ENCODE results near the gene ARHGEF12. TPM values are rescaled to one million over a fixed set of nuclear protein-coding genes. Genes with fewer than 3 reads are reported as not detected.

The ARHGEF12 gene
- polyA plus RNA-seq, 3 donors = 0.25 to 0.87 (median 0.27) TPM

GRCh38 chr11:120446802-120447201 lies 110.6 kb downstream of the ARHGEF12 start:
- Histone ChIP-seq H3K4me3 (replicated peaks in 1 of 3; ENCODE audit: low read depth in 2 of 3, low read length in 3 of 3) (no peak overlapping the region), H3K36me3 (replicated peaks in 1 of 2; ENCODE audit: control insufficient read depth in 1 of 2, insufficient read depth in 2 of 2, low read length in 2 of 2) (no peaks in the 10 kb centered on the region), H3K9ac (ENCODE audit: insufficient read depth, low read length, poor library complexity, severe bottlenecking) (no peak overlapping the region), H4K20me1 (ENCODE audit: insufficient read depth, low read length) (no peaks in the 10 kb centered on the region), H3K4me2 (replicated peaks; ENCODE audit: extremely low read depth, low read length, poor library complexity, severe bottlenecking) (no peak overlapping the region), H3K27me3 (ENCODE audit: control insufficient read depth in 2 of 2, insufficient read depth in 2 of 2, low read length in 2 of 2) (no peaks in the 10 kb centered on the region), H3K9me3 (replicated peaks in 1 of 2; ENCODE audit: control insufficient read depth in 1 of 2, insufficient read depth in 1 of 2, low read length in 2 of 2) (no peaks in the 10 kb centered on the region), H3K27ac (ENCODE audit: low read depth in 1 of 2, low read length in 2 of 2) (no peak overlapping the region), H2AFZ (ENCODE audit: insufficient read depth, low read depth, low read length, poor library complexity, severe bottlenecking) (no peak overlapping the region), H3K4me1 (ENCODE audit: control insufficient read depth in 1 of 2, insufficient read depth in 2 of 2, low read length in 2 of 2) (no peaks in the 10 kb centered on the region), H3K79me2 (ENCODE audit: insufficient read depth, low read length) (no peaks in the 10 kb centered on the region)
- Mint-ChIP-seq H3K27ac (no peak overlapping the region), H3K36me3 (no peaks in the 10 kb centered on the region), H3K4me3 (no peak overlapping the region), H3K27me3 (ENCODE audit: low read depth in 3 of 3) (peaks cover 2 to 14% (median 3%) of the 10 kb centered on the region in 3 donors), H3K9me3 (peaks cover 0 to 3% (median 0%) of the 10 kb centered on the region in 7 donors), H3K4me1 (no peaks in the 10 kb centered on the region)
- DNase-seq = no peak
- intact Hi-C loops (cut with micrococcal nuclease) = no loop called here
- no peak for TF ChIP-seq CTCF (IDR thresholded peaks at IDR 0.05)
- WGBS (ENCODE audit: insufficient coverage) = 94% methylated on average over 5 of the region's 7 CpGs

DNA sequence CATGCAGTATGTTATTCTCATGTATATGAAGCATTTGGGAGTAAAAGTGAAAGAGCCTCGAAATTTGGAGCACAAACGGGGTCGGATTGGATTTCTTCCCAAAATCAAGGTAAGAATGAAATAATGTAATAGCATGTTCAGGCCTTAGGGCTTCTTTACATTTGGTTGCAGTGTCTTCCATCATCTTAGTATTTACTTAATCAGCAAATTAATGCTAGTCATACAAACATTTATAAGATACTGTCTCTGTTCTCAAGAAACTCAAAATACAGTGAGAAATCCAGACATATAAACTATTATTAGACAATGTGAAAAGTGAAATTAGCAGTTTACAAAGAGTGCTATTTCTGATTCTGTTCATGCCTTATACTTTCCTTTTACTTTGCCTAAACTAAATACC lies 112.0 kb downstream of the ARHGEF12 start:
- no peak for DNase-seq
- Histone ChIP-seq H3K4me3 (replicated peaks in 1 of 3; ENCODE audit: low read depth in 2 of 3, low read length in 3 of 3) (no peak overlapping the region), H3K27ac (ENCODE audit: low read depth in 1 of 2, low read length in 2 of 2) (no peak overlapping the region), H3K4me2 (replicated peaks; ENCODE audit: extremely low read depth, low read length, poor library complexity, severe bottlenecking) (no peak overlapping the region), H3K9me3 (replicated peaks in 1 of 2; ENCODE audit: control insufficient read depth in 1 of 2, insufficient read depth in 1 of 2, low read length in 2 of 2) (no peaks in the 10 kb centered on the region), H3K36me3 (replicated peaks in 1 of 2; ENCODE audit: control insufficient read depth in 1 of 2, insufficient read depth in 2 of 2, low read length in 2 of 2) (no peaks in the 10 kb centered on the region), H3K9ac (ENCODE audit: insufficient read depth, low read length, poor library complexity, severe bottlenecking) (no peak overlapping the region), H2AFZ (ENCODE audit: insufficient read depth, low read depth, low read length, poor library complexity, severe bottlenecking) (no peak overlapping the region), H3K79me2 (ENCODE audit: insufficient read depth, low read length) (no peaks in the 10 kb centered on the region), H4K20me1 (ENCODE audit: insufficient read depth, low read length) (no peaks in the 10 kb centered on the region), H3K4me1 (ENCODE audit: control insufficient read depth in 1 of 2, insufficient read depth in 2 of 2, low read length in 2 of 2) (no peaks in the 10 kb centered on the region), H3K27me3 (ENCODE audit: control insufficient read depth in 2 of 2, insufficient read depth in 2 of 2, low read length in 2 of 2) (no peaks in the 10 kb centered on the region)
- H3K36me3 Mint-ChIP-seq = no peaks in the 10 kb centered on the region
- H3K27ac Mint-ChIP-seq = no peak overlapping the region
- peaks cover 1 to 21% (median 6%) of the 10 kb centered on the region in 3 donors for H3K27me3 Mint-ChIP-seq (ENCODE audit: low read depth in 3 of 3)
- H3K4me3 Mint-ChIP-seq = no peak overlapping the region
- peaks cover 0 to 3% (median 0%) of the 10 kb centered on the region in 7 donors for H3K9me3 Mint-ChIP-seq
- intact Hi-C loops (cut with micrococcal nuclease) = no loop called here
- WGBS (ENCODE audit: insufficient coverage) = no CpG with 5 or more reads among the region's 3 CpGs
- H3K4me1 Mint-ChIP-seq = no peaks in the 10 kb centered on the region
- TF ChIP-seq CTCF (IDR thresholded peaks at IDR 0.05) = no peak
